ENCODE data around the gene KRT82. TPM values are rescaled to one million over a fixed set of nuclear protein-coding genes. Genes with fewer than 3 reads are reported as not detected.

Gene KRT82
- polyA plus RNA-seq, 4 donors: not detected

DNA sequence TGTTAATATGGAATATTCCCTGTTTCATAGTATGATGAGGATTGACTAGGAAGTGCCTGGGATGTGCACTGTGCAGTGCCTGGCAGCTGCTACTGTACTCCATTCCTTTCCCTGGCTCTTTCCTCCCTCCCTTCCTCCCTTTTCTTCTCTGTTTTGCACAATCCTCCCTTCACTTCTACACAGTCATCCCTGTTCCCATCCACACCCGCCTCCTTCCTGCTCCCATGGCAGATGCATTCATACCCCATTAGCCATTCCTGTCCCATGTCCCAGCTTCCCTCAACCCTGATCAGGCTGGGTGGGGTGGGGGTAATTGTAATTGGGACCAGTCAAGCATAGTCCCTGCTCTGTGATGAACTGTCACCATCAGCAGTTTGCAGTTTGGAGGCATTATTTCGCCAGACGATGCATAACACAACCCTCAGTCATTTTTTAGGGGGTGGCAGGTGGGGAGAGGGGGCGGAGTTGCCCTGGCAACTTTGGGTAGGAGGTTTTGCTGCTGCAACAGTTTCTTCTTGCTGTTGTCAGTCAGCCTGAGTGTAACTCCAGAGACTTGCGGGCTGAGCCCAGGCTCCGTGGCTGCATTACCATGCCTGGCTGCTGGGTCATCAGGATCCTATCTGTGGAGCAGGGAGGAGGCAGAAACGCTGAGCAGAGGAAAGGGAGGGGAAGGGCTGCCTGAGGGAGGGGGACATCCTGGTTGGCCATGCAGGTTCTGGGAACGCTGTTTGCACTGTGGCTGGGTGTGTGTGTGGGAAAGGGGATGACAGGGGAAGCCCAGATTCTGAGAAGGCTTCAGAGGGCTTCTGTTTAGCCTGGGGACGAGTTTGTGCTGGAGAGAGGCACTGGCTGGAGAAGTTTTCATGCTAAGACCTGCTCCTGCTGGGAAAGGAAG lies 16.6 kb downstream of the KRT82 start:
- DNase-seq (ENCODE audit: low read depth in 4 of 4, low spot score in 3 of 4): no peak

DNA sequence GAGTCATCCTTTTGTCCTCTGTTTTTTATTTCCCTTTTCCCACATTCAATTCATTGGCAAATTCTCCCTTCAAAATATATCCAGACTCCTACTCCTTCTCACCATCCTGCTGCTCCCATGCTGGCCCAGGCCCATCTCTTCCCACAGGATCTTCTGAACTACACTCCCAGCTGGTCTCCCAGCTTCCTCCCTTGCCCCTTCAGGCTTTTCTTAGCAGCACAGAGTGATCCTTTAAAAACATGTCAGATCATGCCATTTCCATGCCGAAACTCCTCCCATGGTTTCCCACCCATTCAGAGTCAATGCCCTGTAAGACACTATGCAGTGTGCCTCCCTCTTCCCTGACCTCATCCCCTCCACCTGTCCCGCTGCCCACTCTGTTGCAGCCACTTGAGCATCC lies 18.3 kb downstream of the KRT82 start:
- DNase-seq (ENCODE audit: low read depth in 4 of 4, low spot score in 3 of 4): no peak

- no peak for DNase-seq (ENCODE audit: low read depth in 4 of 4, low spot score in 3 of 4)
Observed at GRCh38 chr12:52385226-52385702, 20.9 kb downstream of the KRT82 start, which contains the start of gene KRT84. KRT84 (minus strand) TSS chr12:52385652; CDS start chr12:52385585, 67 bp downstream.

- no peak for DNase-seq (ENCODE audit: low read depth in 4 of 4, low spot score in 3 of 4)
Observed at GRCh38 chr12:52383331-52383730, 22.8 kb downstream of the KRT82 start.

DNA sequence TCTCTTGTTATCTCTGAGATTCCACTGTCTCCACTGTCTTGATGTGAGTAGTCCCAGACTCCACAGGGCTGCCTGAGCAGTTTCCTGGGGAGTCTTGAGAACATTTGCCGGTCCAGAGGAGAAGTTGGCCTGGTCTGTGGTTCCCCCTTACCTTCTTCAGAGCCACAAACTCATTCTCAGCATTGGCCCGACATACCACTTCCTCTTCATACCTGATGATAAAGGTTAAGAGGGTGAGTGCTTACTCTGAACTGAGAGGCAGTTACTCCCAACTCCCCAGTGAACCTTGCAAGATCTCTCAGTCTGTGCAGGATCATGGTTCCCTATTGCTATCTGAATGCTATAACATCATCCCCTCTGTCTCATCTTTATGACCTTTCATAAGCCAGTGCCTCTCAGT lies 23.3 kb downstream of the KRT82 start:
- DNase-seq (ENCODE audit: low read depth in 4 of 4, low spot score in 3 of 4): no peak

DNA sequence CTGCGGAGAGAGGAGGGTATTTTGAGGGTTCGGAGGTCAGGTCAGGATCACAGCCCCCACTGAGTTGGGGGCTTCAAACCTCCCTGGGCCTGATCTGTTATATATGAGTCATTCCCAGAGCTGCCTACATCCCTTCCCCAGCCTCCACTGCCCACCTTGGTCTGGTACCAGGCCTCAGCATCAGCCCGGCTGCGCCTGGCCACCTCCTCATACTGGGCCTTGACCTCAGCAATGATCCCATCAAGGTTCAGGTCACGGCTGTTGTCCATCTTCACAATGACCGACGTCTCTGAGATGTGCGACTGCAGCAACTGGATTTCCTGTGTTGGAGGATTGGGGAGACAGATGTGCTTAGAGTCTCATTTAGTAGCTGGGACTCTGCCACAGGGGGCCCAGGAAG lies 24.9 kb downstream of the KRT82 start:
- no peak for DNase-seq (ENCODE audit: low read depth in 4 of 4, low spot score in 3 of 4)

- no peak for DNase-seq (ENCODE audit: low read depth in 4 of 4, low spot score in 3 of 4)
Observed at GRCh38 chr12:52380271-52380694, 25.9 kb downstream of the KRT82 start.

DNA sequence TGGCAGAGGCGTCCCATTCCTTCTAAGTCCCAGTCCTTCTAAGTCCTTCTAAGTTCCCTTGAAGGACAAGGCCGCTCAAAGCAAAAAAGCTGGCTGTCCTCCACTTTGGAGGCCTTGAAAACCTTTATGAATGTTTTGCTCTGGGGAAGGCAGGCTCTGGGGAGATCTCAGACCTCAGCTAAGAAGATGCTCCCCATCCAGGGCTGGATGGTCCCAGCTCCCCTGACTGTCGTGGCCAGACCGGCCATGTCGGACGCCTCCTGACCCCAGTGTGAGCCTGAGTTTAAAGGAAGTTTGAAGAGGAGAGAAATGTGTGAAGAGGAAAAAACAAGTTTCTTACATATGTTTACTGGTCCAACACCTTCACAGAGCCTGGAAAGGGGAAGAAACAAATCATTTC lies 26.6 kb downstream of the KRT82 start:
- no peak for DNase-seq (ENCODE audit: low read depth in 4 of 4, low spot score in 3 of 4)

DNA sequence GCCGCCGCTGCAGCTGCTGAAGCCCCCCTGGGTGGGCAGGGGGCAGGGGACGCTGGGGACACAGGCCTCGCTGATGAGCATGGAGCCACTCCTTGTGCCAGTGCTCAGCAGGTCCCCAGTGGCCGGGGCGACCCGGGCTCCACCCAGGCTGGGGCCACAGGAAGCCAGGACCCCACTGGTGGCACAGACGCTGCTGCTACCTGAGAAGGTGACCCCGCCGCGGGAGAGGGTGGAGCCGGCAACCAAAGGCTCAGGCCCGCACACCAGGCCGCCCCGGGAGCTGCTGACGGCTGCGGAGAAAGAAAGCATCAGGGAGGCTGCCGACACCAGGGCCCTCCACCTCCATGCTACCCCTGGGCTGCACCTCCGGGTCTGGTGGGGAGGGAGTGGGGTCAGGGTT lies 28.0 kb downstream of the KRT82 start:
- DNase-seq (ENCODE audit: low read depth in 4 of 4, low spot score in 3 of 4): no peak

GRCh38 chr12:52377266-52377665 lies 28.9 kb downstream of the KRT82 start:
- no peak for DNase-seq (ENCODE audit: low read depth in 4 of 4, low spot score in 3 of 4)

- peak; percentile 67 to 77 (median 74) for DNase-seq (ENCODE audit: low read depth in 4 of 4, low spot score in 3 of 4)
Observed at GRCh38 chr12:52372216-52373154, 33.6 kb downstream of the KRT82 start.

DNA sequence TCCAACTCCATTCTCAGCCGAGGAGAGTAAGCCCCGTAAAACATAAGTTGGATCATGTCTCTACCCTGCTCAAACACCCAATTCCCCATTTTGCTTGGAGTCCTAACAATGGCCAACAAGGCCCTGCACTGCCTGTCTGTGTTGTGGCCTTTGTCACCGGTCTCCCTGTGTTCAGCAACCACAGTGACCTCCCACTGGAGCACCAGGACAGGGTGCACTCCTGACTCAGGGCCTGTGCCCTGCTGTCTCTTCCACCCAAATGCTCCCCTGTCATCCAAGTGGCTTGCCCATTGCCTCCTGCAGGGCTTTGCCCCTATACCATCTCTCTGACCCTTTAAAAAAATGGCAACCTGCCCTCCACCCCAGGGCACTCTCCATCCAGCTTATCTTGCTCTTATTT lies 34.4 kb downstream of the KRT82 start:
- DNase-seq (ENCODE audit: low read depth in 4 of 4, low spot score in 3 of 4): no peak

DNA sequence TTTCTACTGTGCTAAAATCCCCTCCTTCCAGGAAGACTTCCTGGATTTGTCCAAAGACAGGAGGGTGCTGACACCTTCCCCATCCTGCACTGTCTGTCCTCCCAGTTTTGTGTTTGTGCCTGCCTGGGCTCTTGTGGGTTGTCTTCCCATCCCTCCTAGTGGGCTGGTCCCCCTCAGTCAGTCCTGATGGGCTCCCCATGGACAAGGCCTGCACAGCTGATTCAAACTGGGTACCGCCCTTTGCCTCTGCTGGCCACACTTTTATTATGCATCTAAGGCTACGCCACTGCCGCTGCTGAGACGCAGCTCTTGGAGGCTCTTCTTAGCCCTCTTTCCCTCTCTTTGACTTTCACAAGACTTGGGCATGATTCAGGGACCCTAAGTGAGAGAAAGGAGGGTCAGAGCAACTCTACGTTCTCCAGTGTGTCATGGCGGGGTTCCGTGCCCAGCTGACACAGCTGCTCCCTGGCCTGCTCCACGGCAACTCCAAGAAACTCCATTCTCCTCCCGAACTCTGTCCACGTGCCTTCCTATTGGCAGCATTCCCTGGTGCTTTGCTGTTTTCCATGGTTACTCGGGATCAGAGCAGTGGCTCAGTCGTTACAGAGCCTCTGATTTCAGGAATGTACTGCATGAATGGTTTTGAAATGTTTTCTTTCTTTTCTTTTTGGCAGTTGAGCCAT lies 35.1 kb downstream of the KRT82 start:
- peak in 2 of 4 donors; percentile 35 for DNase-seq (ENCODE audit: low read depth in 4 of 4, low spot score in 3 of 4)

- no peak for DNase-seq (ENCODE audit: low read depth in 4 of 4, low spot score in 3 of 4)
Observed at GRCh38 chr12:52369809-52370208, 36.3 kb downstream of the KRT82 start.

GRCh38 chr12:52369211-52369610 lies 36.9 kb downstream of the KRT82 start:
- no peak for DNase-seq (ENCODE audit: low read depth in 4 of 4, low spot score in 3 of 4)

DNA sequence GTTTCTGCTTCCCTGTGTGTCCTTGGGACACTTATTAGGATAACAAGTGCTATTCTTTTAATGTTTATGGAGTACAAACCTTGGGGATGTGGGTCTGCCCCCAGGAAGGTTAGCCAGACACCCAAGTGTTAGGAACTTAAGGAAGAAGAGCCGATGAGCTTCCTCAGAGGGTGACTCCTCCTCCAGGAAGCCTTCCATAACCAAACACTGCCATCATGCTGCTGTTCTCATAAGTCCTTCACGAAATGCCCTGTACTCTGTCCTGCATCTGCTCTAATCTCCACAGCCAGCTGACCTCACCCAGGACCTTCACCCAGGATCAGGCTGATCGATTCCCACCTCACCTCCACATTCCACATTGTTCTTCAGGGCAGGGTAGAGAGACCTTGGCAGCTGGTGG lies 37.6 kb downstream of the KRT82 start:
- no peak for DNase-seq (ENCODE audit: low read depth in 4 of 4, low spot score in 3 of 4)

- DNase-seq (ENCODE audit: low read depth in 4 of 4, low spot score in 3 of 4): no peak
Observed at GRCh38 chr12:52367876-52368275, 38.3 kb downstream of the KRT82 start.

DNA sequence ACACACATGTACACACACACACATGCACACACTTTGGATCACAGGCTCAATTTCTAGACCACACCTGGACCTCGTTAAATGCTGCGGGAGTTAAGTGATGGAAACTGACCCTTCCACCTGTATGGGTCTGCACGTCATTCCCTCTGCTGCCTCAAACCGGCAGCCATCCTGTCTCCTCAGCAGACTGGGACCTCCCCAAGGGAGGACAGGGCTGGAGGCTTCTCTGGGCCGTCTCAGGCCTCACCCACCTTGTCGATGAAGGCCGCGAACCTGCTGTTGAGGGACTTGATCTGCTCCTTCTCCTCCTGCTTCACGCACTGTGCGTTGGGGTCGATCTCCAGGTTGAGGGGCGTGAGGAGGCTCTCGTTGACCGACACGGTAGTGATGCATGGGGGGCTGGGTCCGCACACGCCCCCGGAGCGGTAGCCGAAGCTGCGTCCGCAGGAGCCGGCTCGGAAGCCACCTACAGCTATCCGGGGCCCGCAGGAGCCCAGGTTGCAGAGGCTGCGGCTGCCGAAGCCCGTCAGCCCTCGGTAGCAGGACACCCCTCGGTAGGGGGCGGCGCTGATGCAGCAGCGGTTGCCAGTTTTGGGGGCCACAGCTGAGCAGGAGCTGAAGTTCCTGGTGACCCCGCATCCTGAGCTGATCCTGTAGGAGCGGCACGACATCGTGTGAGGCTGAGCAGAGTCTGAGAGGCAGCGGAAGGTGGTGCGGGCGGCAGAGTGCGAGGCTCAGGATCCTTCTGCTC lies 39.2 kb downstream of the KRT82 start, which contains the start of gene KRT85:
TSS of gene KRT85 (minus strand) at position 744 of the 748 bp plus-strand sequence. CDS start at position 668, 76 bp downstream.
- no peak for DNase-seq (ENCODE audit: low read depth in 4 of 4, low spot score in 3 of 4)

- DNase-seq (ENCODE audit: low read depth in 4 of 4, low spot score in 3 of 4): no peak
Observed at GRCh38 chr12:52364901-52365489, 41.1 kb downstream of the KRT82 start.
